HG03139 (cell line): ENCODE results near the gene SLC4A1.

Source experiments
- ATAC-seq: cut with Tn5 transposase; IDR thresholded peaks from one replicate; pipeline ENCODE4 v1.9.1; 2021; ENCODE audit not compliant: unreplicated experiment

The SLC4A1 gene

GRCh38 chr17:44221862-44222111 lies 46.1 kb downstream of the SLC4A1 start:
- no peak for ATAC-seq

GRCh38 chr17:44221084-44221861 lies 46.7 kb downstream of the SLC4A1 start:
- ATAC-seq: no peak

- ATAC-seq: no peak
Measured at GRCh38 chr17:44220213-44221083, 47.5 kb downstream of the SLC4A1 start.

GRCh38 chr17:44219616-44220212 lies 48.2 kb downstream of the SLC4A1 start, which contains the start of gene UBTF:
UBTF (minus strand) TSS chr17:44219675; CDS start chr17:44218229, 1,446 bp downstream.
- ATAC-seq: peak; percentile 10

- ATAC-seq: peak; percentile 26
Measured at GRCh38 chr17:44219108-44219615, 48.8 kb downstream of the SLC4A1 start.

DNA sequence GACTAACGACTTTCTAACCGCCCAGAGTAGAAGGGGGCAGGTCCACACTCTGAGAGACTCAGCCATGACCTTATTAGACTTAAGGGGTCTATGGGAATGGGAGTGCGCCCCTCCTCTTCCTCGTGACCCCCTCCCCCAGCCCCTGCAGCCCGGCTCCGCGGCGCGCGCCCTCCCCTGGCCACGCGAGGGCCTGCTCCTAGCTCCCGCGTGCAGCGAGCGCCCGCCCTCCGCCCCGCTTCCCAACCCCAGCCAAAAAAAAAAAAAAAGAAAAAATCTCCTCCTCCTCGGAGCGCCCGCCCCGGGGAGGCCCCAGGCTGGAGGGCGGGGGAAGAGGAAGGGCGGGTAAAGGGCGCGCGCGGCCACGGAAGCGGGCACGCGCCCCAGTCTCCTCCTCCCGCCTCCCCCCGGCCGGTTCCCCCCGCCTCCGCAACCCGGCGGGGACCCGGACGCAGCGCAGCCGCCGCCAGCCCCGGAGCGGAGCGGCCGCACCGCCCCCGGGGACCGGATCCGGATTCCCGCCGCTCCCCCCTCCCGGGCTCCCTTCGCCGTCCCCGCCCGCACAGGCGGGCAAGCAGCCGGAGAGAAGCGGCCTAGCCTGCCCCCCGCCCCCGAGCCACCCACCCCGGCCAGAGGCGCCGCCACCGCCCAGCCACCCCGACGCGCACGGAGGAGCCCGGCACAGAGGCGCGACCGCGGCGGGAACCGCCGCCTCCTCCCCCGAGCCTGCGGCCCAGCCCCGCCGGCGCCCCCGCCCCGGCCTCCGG lies 49.4 kb downstream of the SLC4A1 start:
- peak; percentile 29 for ATAC-seq

GRCh38 chr17:44217738-44218343 lies 50.1 kb downstream of the SLC4A1 start:
- ATAC-seq: no peak

- no peak for ATAC-seq
Measured at GRCh38 chr17:44216694-44217093, 51.2 kb downstream of the SLC4A1 start.

DNA sequence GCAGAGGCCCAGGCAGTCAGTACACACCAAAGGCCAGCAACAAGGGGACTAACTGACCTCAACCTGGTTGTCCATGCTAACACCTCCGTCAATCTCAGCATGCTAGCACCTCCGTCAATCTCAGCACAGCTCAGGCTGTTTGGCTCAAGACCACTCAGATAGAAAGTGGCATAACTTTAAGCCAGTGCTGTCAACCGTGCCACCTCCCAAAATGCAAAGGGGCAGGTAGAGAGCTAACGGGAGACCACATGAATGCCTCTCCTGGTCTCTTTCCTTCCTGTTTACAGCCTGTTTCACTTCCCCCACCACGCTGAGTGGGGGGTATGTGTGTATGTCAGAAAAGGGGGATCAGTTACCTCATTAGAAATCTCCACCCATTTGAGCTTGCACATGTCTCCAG lies 51.8 kb downstream of the SLC4A1 start:
- no peak for ATAC-seq

GRCh38 chr17:44214896-44215295 lies 53.0 kb downstream of the SLC4A1 start:
- ATAC-seq: no peak

DNA sequence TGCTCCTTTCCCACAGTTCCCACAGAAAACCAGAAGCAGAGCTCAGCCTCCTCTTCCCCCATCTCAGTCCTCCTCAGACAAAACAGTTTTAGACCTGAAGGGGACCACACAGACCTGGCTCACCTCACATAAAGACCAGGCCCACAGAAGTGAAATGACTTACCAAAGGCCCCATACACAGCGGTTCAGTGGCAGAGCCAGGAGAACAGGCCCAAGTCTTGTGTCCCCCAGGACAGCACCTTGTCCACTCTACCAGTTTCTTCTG lies 53.8 kb downstream of the SLC4A1 start:
- no peak for ATAC-seq

- ATAC-seq: no peak
Measured at GRCh38 chr17:44213403-44214229, 54.3 kb downstream of the SLC4A1 start.

- ATAC-seq: no peak
Measured at GRCh38 chr17:44212507-44213402, 55.2 kb downstream of the SLC4A1 start.

DNA sequence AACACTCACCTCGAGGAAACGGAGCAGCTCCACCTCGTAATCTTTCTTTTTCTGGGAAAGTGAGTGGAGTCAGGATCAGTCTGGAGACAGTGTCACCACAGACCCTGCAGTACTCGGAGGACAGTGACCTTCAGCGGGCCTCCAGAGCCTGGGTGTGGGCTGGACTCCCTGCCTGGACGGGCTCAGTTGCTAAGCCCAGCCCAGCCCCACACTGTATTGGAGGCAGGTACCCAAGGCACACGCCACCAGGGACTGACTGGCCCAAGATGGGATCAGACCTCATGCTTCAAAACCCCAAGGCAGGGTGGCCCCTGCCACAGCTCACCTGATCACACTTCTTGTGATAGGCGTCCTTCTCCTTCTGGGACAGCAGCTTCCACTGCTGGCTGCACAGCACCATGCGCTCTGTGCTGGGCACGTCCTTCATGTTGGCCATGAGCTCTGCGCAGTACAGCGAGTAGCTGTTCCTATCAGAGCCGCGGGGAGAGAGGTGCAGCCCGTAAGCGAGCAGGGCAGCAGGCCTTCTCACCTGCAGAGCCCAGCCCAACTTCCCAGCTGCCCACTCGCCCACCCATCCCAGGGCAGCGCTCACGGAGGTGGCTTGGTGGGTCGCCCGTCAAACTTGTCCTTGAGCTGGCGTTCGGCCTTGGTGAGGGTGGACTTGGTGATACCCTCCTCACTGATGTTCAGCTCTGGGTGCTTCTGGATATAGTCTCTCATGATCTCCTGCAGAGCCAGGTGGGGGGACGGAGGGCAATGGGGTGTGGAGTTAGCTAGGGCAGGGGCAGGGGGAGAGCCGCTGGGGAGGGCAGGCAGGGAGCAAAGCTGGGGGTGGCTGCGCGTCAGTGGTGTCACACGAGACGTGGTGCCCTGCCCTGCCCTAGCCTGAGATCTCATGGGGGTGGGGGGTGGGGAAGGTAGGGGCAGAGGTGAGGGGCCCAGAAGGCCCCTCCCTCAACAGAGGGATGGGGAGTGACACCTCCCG lies 56.4 kb downstream of the SLC4A1 start:
- ATAC-seq: no peak

DNA sequence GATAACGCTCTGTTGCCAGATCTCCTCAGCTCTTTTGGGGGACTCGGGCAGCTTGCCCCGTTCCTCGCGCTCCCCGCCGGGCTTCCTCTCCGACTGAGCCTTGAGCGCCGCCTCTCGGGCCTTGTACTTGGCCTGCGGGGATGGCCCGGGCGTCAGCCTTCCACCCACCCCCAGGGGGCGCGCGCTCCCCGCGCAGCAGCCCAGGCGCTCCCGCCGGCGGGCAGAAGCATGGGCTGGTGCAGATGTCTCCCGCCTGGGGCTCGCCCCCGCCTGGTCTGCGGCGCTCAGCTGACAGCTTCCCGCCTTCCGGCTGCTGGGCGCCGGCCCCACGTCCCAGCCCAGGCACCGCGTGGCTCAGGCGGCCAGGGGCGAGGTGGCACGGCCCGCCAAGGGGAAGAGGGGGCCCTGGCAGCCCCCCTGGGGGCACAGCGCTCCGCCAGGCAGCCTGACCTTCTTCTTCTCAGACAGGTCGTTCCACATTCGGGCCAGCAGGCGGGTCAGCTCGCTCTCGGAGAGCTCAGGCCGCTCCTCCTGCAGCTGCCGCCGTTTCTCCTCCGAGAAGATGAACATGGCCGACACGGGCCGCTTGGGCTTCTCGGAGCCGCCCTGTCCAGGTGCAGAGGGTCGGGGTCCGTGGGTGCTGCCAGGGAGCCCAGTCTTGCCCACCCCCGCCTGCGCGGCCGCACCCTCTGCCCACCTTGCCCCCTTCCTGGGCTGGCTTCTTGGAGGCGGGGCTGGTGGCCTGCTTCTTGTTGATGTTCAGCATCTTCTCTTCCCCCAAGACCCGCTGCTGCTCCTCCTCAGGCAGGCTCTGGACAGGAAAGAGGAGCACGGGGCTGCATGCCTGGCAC lies 57.4 kb downstream of the SLC4A1 start:
- peak; percentile 56 for ATAC-seq

DNA sequence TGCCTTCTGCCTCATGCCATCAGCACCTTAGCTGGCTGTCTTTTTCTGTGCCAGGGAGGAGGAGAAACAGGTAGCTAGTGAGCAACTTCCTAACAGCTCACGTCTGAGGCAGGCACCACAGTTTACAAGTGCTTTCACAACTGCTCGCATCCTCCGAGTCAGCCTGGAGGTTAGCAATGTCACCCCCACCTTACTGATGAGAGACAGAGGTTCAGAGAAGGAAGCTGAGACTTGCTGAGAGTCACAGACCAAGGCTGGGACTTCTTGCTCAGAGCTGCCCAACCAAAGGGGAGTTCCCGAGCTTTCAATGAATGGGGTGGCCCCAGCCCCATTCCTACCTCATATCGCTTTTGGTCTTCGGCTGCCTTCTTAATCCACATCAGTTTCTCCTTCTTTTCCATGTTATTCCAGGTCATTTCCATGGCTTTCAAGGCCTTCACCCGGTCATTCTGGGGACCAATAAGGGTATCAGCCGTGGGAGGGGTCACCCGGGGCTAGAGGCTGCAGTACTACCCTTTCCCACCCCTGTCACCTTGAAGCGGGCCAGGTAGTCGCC lies 58.1 kb downstream of the SLC4A1 start:
- ATAC-seq: peak; percentile 15

DNA sequence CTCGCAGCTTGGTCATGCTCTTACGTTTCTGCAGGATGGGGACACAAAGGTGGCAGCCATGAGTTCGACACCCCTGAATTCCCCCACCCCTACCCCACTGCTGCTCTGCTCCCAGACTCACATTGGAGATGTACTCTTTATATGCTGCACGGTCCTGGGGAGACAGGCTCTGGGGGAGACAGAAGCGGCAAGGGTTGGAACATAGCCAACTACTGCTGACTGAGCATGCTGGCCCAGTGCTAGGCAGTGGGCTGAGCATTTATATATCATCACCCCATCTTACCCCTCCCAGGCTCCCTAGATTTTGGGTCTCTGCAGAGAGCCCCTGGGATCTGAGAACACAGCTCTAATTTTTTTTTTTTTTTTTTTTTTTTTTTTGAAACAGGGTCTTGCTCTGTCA lies 60.2 kb downstream of the SLC4A1 start:
- ATAC-seq: no peak
